H9 (cell line): Measurements from ENCODE around the gene ZNF415. TPM values are rescaled to one million over a fixed set of nuclear protein-coding genes. Genes with fewer than 3 reads are reported as not detected.

Source experiments
- DNase-seq: peaks from one replicate; pipeline ENCODE4 v3.0.0-alpha.2; 2017
- H2AFZ ChIP-seq: one replicate; pipeline ENCODE4 v1.6.1; 2013; ENCODE audit warnings: mild to moderate bottlenecking, low read length, control low read depth, moderate library complexity
- H2AK5ac ChIP-seq: 2 replicates; pipeline ENCODE4 v1.6.1; 2013; ENCODE audit warnings: low read length, control low read depth, mixed read lengths; ENCODE audit not compliant: insufficient read length
- H2BK120ac ChIP-seq: one replicate; pipeline ENCODE4 v1.6.1; 2013; ENCODE audit warnings: low read depth, mild to moderate bottlenecking, low read length, control low read depth, inconsistent platforms; ENCODE audit not compliant: poor library complexity, severe bottlenecking
- H2BK12ac ChIP-seq: 2 replicates; pipeline ENCODE4 v1.6.1; 2013; ENCODE audit warnings: low read length, control low read depth, mixed read lengths, low read depth; ENCODE audit not compliant: insufficient read length
- H2BK15ac ChIP-seq: 2 replicates; pipeline ENCODE4 v1.6.1; 2013; ENCODE audit warnings: low read depth, low read length, control low read depth
- H2BK20ac ChIP-seq: one replicate; pipeline ENCODE4 v1.6.1; 2013; ENCODE audit warnings: low read depth, mild to moderate bottlenecking, low read length, control low read depth, inconsistent platforms; ENCODE audit not compliant: poor library complexity, severe bottlenecking
- H2BK5ac ChIP-seq: 2 replicates; pipeline ENCODE4 v1.6.1; 2013; ENCODE audit warnings: low read length, control low read depth, mixed read lengths; ENCODE audit not compliant: insufficient read length
- H3K14ac ChIP-seq: 2 replicates; pipeline ENCODE4 v1.6.1; 2013; ENCODE audit warnings: low read length, control low read depth; ENCODE audit not compliant: insufficient read depth
- H3K18ac ChIP-seq: 2 replicates; pipeline ENCODE4 v1.6.1; 2013; ENCODE audit warnings: low read depth, mild to moderate bottlenecking, mixed read lengths, low read length, control low read depth; ENCODE audit not compliant: insufficient read length
- H3K23ac ChIP-seq: 2 replicates; pipeline ENCODE4 v1.6.1; 2013; ENCODE audit warnings: low read length, control low read depth, mixed read lengths, low read depth; ENCODE audit not compliant: insufficient read length
- H3K23me2 ChIP-seq: 2 replicates; pipeline ENCODE4 v1.6.1; 2013; ENCODE audit warnings: low read depth, mild to moderate bottlenecking, mixed read lengths, low read length, control low read depth; ENCODE audit not compliant: insufficient read length, poor library complexity, severe bottlenecking
- H3K27ac ChIP-seq: 2 replicates; pipeline ENCODE4 v1.5.1; 2013; ENCODE audit warnings: low read length, control low read depth, mixed read lengths, low read depth; ENCODE audit not compliant: insufficient read length
- H3K27me3 ChIP-seq: 2 replicates; pipeline ENCODE4 v1.6.1; 2013; ENCODE audit warnings: low read length, control low read depth, inconsistent platforms; ENCODE audit not compliant: insufficient read depth
- H3K4ac ChIP-seq: 2 replicates; pipeline ENCODE4 v1.6.1; 2013; ENCODE audit warnings: low read depth, mild to moderate bottlenecking, control low read depth, inconsistent platforms, low read length, moderate library complexity
- H3K4me1 ChIP-seq: 2 replicates; pipeline ENCODE4 v1.6.1; 2013; ENCODE audit warnings: low read length, control low read depth, inconsistent platforms; ENCODE audit not compliant: insufficient read depth
- H3K4me2 ChIP-seq: 2 replicates; pipeline ENCODE4 v1.6.1; 2013; ENCODE audit warnings: low read length, control low read depth, mixed read lengths; ENCODE audit not compliant: insufficient read length, insufficient read depth
- H3K56ac ChIP-seq: 2 replicates; pipeline ENCODE4 v1.6.1; 2013; ENCODE audit warnings: low read depth, mild to moderate bottlenecking, mixed read lengths, low read length, control low read depth; ENCODE audit not compliant: insufficient read length
- H3K79me1 ChIP-seq: 2 replicates; pipeline ENCODE4 v1.6.1; 2013; ENCODE audit warnings: low read depth, mild to moderate bottlenecking, moderate library complexity, low read length, control low read depth, inconsistent platforms; ENCODE audit not compliant: insufficient read depth, poor library complexity, severe bottlenecking
- H3K79me2 ChIP-seq: 2 replicates; pipeline ENCODE4 v1.6.1; 2013; ENCODE audit warnings: low read length, control low read depth, inconsistent platforms; ENCODE audit not compliant: insufficient read depth
- H3K9ac ChIP-seq: 2 replicates; pipeline ENCODE4 v1.6.1; 2013; ENCODE audit warnings: low read length, control low read depth, mixed read lengths; ENCODE audit not compliant: insufficient read length; ENCODE audit errors: extremely low read depth
- H3K9me3 ChIP-seq: one replicate; pipeline ENCODE4 v1.6.1; 2013; ENCODE audit warnings: low read depth, low read length, inconsistent platforms; ENCODE audit not compliant: control insufficient read depth
- H3T11ph ChIP-seq: one replicate; pipeline ENCODE4 v1.6.1; 2013; ENCODE audit warnings: mild to moderate bottlenecking, low read length, control low read depth, inconsistent platforms
- H4K20me1 ChIP-seq: one replicate; pipeline ENCODE4 v1.6.1; 2013; ENCODE audit not compliant: control insufficient read depth, insufficient read length, insufficient read depth
- H4K5ac ChIP-seq: 2 replicates; pipeline ENCODE4 v1.6.1; 2013; ENCODE audit warnings: low read depth, mild to moderate bottlenecking, mixed read lengths, low read length, control low read depth; ENCODE audit not compliant: insufficient read length
- H4K8ac ChIP-seq: replicated peaks from 2 replicates; pipeline ENCODE4 v1.6.1; 2013; ENCODE audit warnings: low read length, control low read depth, mixed read lengths, low read depth; ENCODE audit not compliant: insufficient read length
- H4K91ac ChIP-seq: 2 replicates; pipeline ENCODE4 v1.6.1; 2013; ENCODE audit warnings: low read depth, mild to moderate bottlenecking, moderate library complexity, mixed read lengths, low read length, control low read depth; ENCODE audit not compliant: insufficient read length
- H3K27ac Mint-ChIP-seq, 3 experiments: 2 replicates in 2 of 3; 3 replicates in 1 of 3; pipeline ENCODE4 v1.8.0; 2020 to 2021; ENCODE audit warnings: mixed read lengths in 3 of 3, mild to moderate bottlenecking in 1 of 3, moderate library complexity in 1 of 3
- H3K27me3 Mint-ChIP-seq: 2 replicates; pipeline ENCODE4 v1.8.0; 2021; ENCODE audit warnings: low read depth, mild to moderate bottlenecking, moderate library complexity, mixed read lengths
- H3K36me3 Mint-ChIP-seq, 3 experiments: 2 replicates in 2 of 3; 3 replicates in 1 of 3; pipeline ENCODE4 v1.8.0; 2020 to 2021; ENCODE audit warnings: low read depth in 3 of 3, mixed read lengths in 3 of 3; ENCODE audit not compliant: insufficient read depth in 1 of 3
- H3K4me1 Mint-ChIP-seq, 2 experiments: 2 replicates each; pipeline ENCODE4 v1.8.0; 2020; ENCODE audit warnings: mixed read lengths in 2 of 2
- H3K4me3 Mint-ChIP-seq, 2 experiments: 2 replicates in 1 of 2; 3 replicates in 1 of 2; pipeline ENCODE4 v1.8.0; 2020 to 2021; ENCODE audit warnings: mild to moderate bottlenecking in 2 of 2, mixed read lengths in 2 of 2, moderate library complexity in 1 of 2
- H3K9me3 Mint-ChIP-seq, 2 experiments: 2 replicates in 1 of 2; 3 replicates in 1 of 2; pipeline ENCODE4 v1.8.0; 2020; ENCODE audit warnings: mild to moderate bottlenecking in 2 of 2, mixed read lengths in 2 of 2, moderate library complexity in 1 of 2
- WGBS: extraction: QIAGEN DNeasy Blood & Tissue Kit; methylation state at CpG from one replicate; pipeline ENCODE4 v1.1.7; 2013; ENCODE audit warnings: missing lambda C conversion rate, low lambda C conversion rate, mixed read lengths; ENCODE audit not compliant: insufficient read length; ENCODE audit errors: extremely low coverage; 5-methylcytosine and 5-hydroxymethylcytosine counted together
- total RNA-seq: library from RNA; stranded (reverse); gene quantifications from 2 replicates; pipeline ENCODE4 v1.2.1, GENCODE V29; 2021
- TF ChIP-seq, protein P1 (sequence below): fragments of 200-600 bp; sonication (generic); conservative IDR thresholded peaks from 3 replicates; pipeline ENCODE4 v1.8.0; 2021; ENCODE audit warnings: antibody characterized with exemption, mild to moderate bottlenecking

The ZNF415 gene
- total RNA-seq, 1 experiment from 2014 or later = 12.3 TPM

DNA sequence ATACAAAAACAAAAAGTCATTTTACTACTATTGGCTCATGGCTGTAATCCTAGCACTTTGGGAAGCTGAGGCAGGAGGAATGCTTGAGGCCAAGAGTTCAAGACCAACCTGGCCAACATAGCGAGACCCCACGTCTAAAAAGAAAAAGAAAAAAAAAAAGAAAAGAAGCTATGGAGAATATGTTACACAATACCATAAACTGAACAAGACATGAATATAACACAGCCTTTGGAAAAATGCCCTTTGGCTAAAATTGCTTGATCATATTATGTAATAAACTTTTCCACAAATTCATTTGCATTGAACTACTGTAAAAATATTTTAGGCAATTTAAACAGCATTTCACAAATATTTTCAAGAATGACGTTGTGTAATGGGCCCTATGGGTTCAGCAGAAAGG is 3.7 kb upstream of the ZNF415 start:
- Histone ChIP-seq H2BK120ac (no peak overlapping the region), H3K9ac (no peak overlapping the region), H3K27me3 (no peaks in the 10 kb centered on the region), H2BK15ac (no peak overlapping the region), H3K4me1 (peaks cover 6% of the 10 kb centered on the region; the same call in 1 of the 2 replicates), H3K27ac (no peak overlapping the region), H4K8ac (no peak overlapping the region), H3T11ph (no peak overlapping the region), H3K23ac (no peak overlapping the region), H3K79me1 (no peaks in the 10 kb centered on the region), H3K9me3 (peaks cover 34% of the 10 kb centered on the region), H4K20me1 (no peaks in the 10 kb centered on the region), H3K14ac (no peak overlapping the region), H2AK5ac (no peak overlapping the region), H3K56ac (no peak overlapping the region), H4K5ac (no peak overlapping the region), H2BK20ac (no peak overlapping the region), H4K91ac (no peak overlapping the region), H3K18ac (no peak overlapping the region), H2AFZ (no peak overlapping the region), H3K23me2 (peaks cover 11% of the 10 kb centered on the region), H2BK5ac (no peak overlapping the region), H3K4ac (no peak overlapping the region), H2BK12ac (no peak overlapping the region), H3K79me2 (no peaks in the 10 kb centered on the region), H3K4me2 (no peak overlapping the region)
- Mint-ChIP-seq H3K4me3 (no peak overlapping the region), H3K27ac (no peak overlapping the region), H3K36me3 (peaks cover 24 to 33% (median 32%) of the 10 kb centered on the region in 3 experiments), H3K27me3 (peaks cover 17% of the 10 kb centered on the region), H3K4me1 (peaks cover 7 to 12% of the 10 kb centered on the region in 2 experiments), H3K9me3 (peaks cover 32 to 39% of the 10 kb centered on the region in 2 experiments)
- TF ChIP-seq, protein P1, sequence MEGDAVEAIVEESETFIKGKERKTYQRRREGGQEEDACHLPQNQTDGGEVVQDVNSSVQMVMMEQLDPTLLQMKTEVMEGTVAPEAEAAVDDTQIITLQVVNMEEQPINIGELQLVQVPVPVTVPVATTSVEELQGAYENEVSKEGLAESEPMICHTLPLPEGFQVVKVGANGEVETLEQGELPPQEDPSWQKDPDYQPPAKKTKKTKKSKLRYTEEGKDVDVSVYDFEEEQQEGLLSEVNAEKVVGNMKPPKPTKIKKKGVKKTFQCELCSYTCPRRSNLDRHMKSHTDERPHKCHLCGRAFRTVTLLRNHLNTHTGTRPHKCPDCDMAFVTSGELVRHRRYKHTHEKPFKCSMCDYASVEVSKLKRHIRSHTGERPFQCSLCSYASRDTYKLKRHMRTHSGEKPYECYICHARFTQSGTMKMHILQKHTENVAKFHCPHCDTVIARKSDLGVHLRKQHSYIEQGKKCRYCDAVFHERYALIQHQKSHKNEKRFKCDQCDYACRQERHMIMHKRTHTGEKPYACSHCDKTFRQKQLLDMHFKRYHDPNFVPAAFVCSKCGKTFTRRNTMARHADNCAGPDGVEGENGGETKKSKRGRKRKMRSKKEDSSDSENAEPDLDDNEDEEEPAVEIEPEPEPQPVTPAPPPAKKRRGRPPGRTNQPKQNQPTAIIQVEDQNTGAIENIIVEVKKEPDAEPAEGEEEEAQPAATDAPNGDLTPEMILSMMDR = no peak
- no CpG with 5 or more reads among the region's 3 CpGs for WGBS
- no peak for DNase-seq
